H1 (cell line): ENCODE measurements around the gene TUBB4B. TPM values are rescaled to one million over a fixed set of nuclear protein-coding genes. Genes with fewer than 3 reads are reported as not detected.
A peak's percentile ranks its signal among the peaks of the same experiment; 100 is the strongest.

ENCODE experiments used
- CTCF ChIA-PET: fragments of 300-600 bp; sonication (Branson Sonifier 250); formaldehyde crosslinking; loops from one replicate; lab custom pipeline; 2021; ENCODE audit not compliant: partially characterized antibody; lab: Charles Lee
- POLR2A ChIA-PET: fragments of 300-600 bp; sonication (Branson Sonifier 250); formaldehyde crosslinking; loops from one replicate; lab custom pipeline; 2021; ENCODE audit warnings: inconsistent platforms; ENCODE audit not compliant: partially characterized antibody; lab: Charles Lee
- DNase-seq, 2 experiments: peaks; one replicate each; pipeline versions ENCODE4 v3.0.0 to v3.0.0-alpha.2; 2010 to 2022; ENCODE audit warnings: low spot score in 2 of 2, low read depth in 1 of 2, mixed read lengths in 1 of 2
- FAIRE-seq: peaks from 2 replicates; lab custom pipeline; 2011; peaks lifted over from hg19 to GRCh38; lab: Jason Lieb, UNC
- H2AFZ ChIP-seq: 2 replicates; pipeline ENCODE4 v1.8.1; 2012; ENCODE audit warnings: low read length, inconsistent platforms
- H2AK5ac ChIP-seq: 2 replicates; pipeline ENCODE4 v1.6.1; 2013; ENCODE audit warnings: low read depth, low read length
- H2BK120ac ChIP-seq: replicated peaks from 2 replicates; pipeline ENCODE3; 2013; ENCODE audit warnings: low read depth, low read length, inconsistent platforms
- H2BK12ac ChIP-seq: 2 replicates; pipeline ENCODE4 v1.6.1; 2013; ENCODE audit warnings: low read depth, low read length
- H2BK15ac ChIP-seq: 2 replicates; pipeline ENCODE4 v1.6.1; 2013; ENCODE audit warnings: low read length
- H2BK20ac ChIP-seq: 2 replicates; pipeline ENCODE4 v1.6.1; 2013; ENCODE audit warnings: low read length
- H2BK5ac ChIP-seq: 2 replicates; pipeline ENCODE4 v1.6.1; 2013; ENCODE audit warnings: low read depth, low read length
- H3K14ac ChIP-seq: 2 replicates; pipeline ENCODE4 v1.6.1; 2013; ENCODE audit warnings: inconsistent platforms; ENCODE audit not compliant: insufficient read length
- H3K18ac ChIP-seq: 2 replicates; pipeline ENCODE4 v1.6.1; 2013; ENCODE audit warnings: low read length; ENCODE audit errors: extremely low read depth
- H3K23ac ChIP-seq: 2 replicates; pipeline ENCODE4 v1.6.1; 2013; ENCODE audit warnings: inconsistent platforms; ENCODE audit not compliant: insufficient read length
- H3K23me2 ChIP-seq: 2 replicates; pipeline ENCODE4 v1.6.1; 2013; ENCODE audit warnings: low read depth, low read length
- H3K27ac ChIP-seq: 2 replicates; pipeline ENCODE4 v1.6.1; 2011; ENCODE audit warnings: low read depth, low read length, inconsistent platforms
- H3K27me3 ChIP-seq, 4 experiments: replicated peaks in 1 of 4; 1 replicate in 1 of 4; 2 replicates in 3 of 4; pipeline versions ENCODE4 v1.6.1 to v1.8.1; 2011 to 2013; ENCODE audit warnings: low read length in 3 of 4, mild to moderate bottlenecking in 3 of 4, inconsistent platforms in 2 of 4, mixed read lengths in 2 of 4, moderate library complexity in 1 of 4; ENCODE audit not compliant: control insufficient read depth in 3 of 4, insufficient read depth in 3 of 4; ENCODE audit errors: extremely low read depth in 1 of 4
- H3K36me3 ChIP-seq, 4 experiments: 2 replicates each; pipeline versions ENCODE4 v1.6.1 to v1.8.1; 2011 to 2013; ENCODE audit warnings: mild to moderate bottlenecking in 4 of 4, low read length in 3 of 4, moderate library complexity in 2 of 4, control low read depth in 1 of 4, inconsistent platforms in 1 of 4; ENCODE audit not compliant: insufficient read depth in 4 of 4, control insufficient read depth in 2 of 4
- H3K4ac ChIP-seq: replicated peaks from 2 replicates; pipeline ENCODE3; 2013; ENCODE audit warnings: low read length, low read depth, mixed read lengths, inconsistent platforms; ENCODE audit not compliant: insufficient read length
- H3K4me1 ChIP-seq, 4 experiments: replicated peaks in 1 of 4; 1 replicate in 1 of 4; 2 replicates in 3 of 4; pipeline versions ENCODE4 v1.6.1 to v1.8.1; 2011 to 2013; ENCODE audit warnings: low read length in 3 of 4, inconsistent platforms in 2 of 4, mixed read lengths in 1 of 4; ENCODE audit not compliant: insufficient read depth in 4 of 4, control insufficient read depth in 3 of 4
- H3K4me2 ChIP-seq, 2 experiments: 2 replicates each; pipeline versions ENCODE4 v1.6.1 to v1.8.1; 2011 to 2013; ENCODE audit warnings: low read depth in 2 of 2, low read length in 2 of 2, control low read depth in 1 of 2, inconsistent platforms in 1 of 2, mild to moderate bottlenecking in 1 of 2; ENCODE audit not compliant: insufficient read depth in 1 of 2
- H3K4me3 ChIP-seq, 4 experiments: fragments of 200-600, 300-600 bp in 1 of 4; sonication (generic), shearing (Covaris generic), sonication (Bioruptor Twin) in 1 of 4; 2 replicates each; pipeline versions ENCODE4 v1.5.1 to v1.8.1; 2011 to 2016; ENCODE audit warnings: low read length in 4 of 4, low read depth in 3 of 4, control low read depth in 2 of 4, inconsistent platforms in 2 of 4, mild to moderate bottlenecking in 2 of 4, mixed read lengths in 1 of 4, moderate library complexity in 1 of 4; ENCODE audit not compliant: insufficient read depth in 2 of 4; ENCODE audit errors: extremely low read depth in 1 of 4
- H3K56ac ChIP-seq: replicated peaks from 2 replicates; pipeline ENCODE3; 2013; ENCODE audit warnings: low read depth, mild to moderate bottlenecking, mixed read lengths, low read length, inconsistent platforms; ENCODE audit not compliant: insufficient read length
- H3K79me1 ChIP-seq: 2 replicates; pipeline ENCODE4 v1.6.1; 2013; ENCODE audit warnings: low read depth, low read length, control low read depth
- H3K79me2 ChIP-seq, 2 experiments: 2 replicates each; pipeline versions ENCODE4 v1.6.1 to v1.8.1; 2012 to 2013; ENCODE audit warnings: low read length in 2 of 2, mild to moderate bottlenecking in 2 of 2, inconsistent platforms in 1 of 2; ENCODE audit not compliant: insufficient read depth in 2 of 2, control insufficient read depth in 1 of 2
- H3K9ac ChIP-seq, 4 experiments: replicated peaks in 1 of 4; 1 replicate in 1 of 4; 2 replicates in 3 of 4; pipeline versions ENCODE4 v1.6.1 to v1.8.1; 2011 to 2013; ENCODE audit warnings: low read depth in 3 of 4, low read length in 3 of 4, control low read depth in 2 of 4, mild to moderate bottlenecking in 2 of 4, moderate library complexity in 2 of 4, inconsistent platforms in 1 of 4; ENCODE audit errors: extremely low read depth in 1 of 4
- H3K9me3 ChIP-seq, 2 experiments: 2 replicates each; pipeline versions ENCODE4 v1.6.1 to v1.8.1; 2012 to 2013; ENCODE audit warnings: mild to moderate bottlenecking in 2 of 2, moderate library complexity in 2 of 2, control low read depth in 1 of 2, inconsistent platforms in 1 of 2, low read depth in 1 of 2, low read length in 1 of 2, mixed read lengths in 1 of 2; ENCODE audit not compliant: insufficient read depth in 2 of 2
- H4K20me1 ChIP-seq, 2 experiments: replicated peaks in 1 of 2; 2 replicates each; pipeline versions ENCODE3 to v1.8.1; 2011 to 2013; ENCODE audit warnings: inconsistent platforms in 2 of 2, low read length in 2 of 2, mild to moderate bottlenecking in 1 of 2; ENCODE audit not compliant: insufficient read depth in 2 of 2, control insufficient read depth in 1 of 2
- H4K5ac ChIP-seq: 2 replicates; pipeline ENCODE4 v1.6.1; 2013; ENCODE audit warnings: low read length, low read depth, mixed read lengths, inconsistent platforms; ENCODE audit not compliant: insufficient read length
- H4K8ac ChIP-seq: 2 replicates; pipeline ENCODE4 v1.8.0; 2013; ENCODE audit warnings: mild to moderate bottlenecking, moderate library complexity, low read length, inconsistent platforms; ENCODE audit not compliant: insufficient read depth; ENCODE audit errors: extremely low read depth
- H4K91ac ChIP-seq: replicated peaks from 2 replicates; pipeline ENCODE3; 2013; ENCODE audit warnings: low read length, mixed read lengths, inconsistent platforms; ENCODE audit not compliant: insufficient read length
- JUND ChIP-seq: IDR thresholded peaks from 2 replicates; pipeline ENCODE4 v1.6.1; 2011; ENCODE audit warnings: mild to moderate bottlenecking, improper control_type of control experiment, low read length
- KDM4A ChIP-seq: IDR thresholded peaks from one replicate; pipeline ENCODE4 v1.7.1; 2012; ENCODE audit warnings: low read depth, mild to moderate bottlenecking, moderate library complexity, low read length, inconsistent platforms; ENCODE audit not compliant: severe bottlenecking
- NANOG ChIP-seq: IDR thresholded peaks from 2 replicates; pipeline ENCODE4 v1.6.1; 2011; ENCODE audit warnings: low read length, low read depth, mild to moderate bottlenecking, inconsistent platforms; ENCODE audit not compliant: insufficient read depth, poor library complexity, severe bottlenecking
- WGBS, 2 experiments: shearing (Covaris generic) in 1 of 2; methylation state at CpG; one replicate each; pipeline versions ENCODE4 v1.1.6 to v1.1.7; 2013 to 2015; ENCODE audit warnings: low lambda C conversion rate in 2 of 2, mixed read lengths in 2 of 2, inconsistent platforms in 1 of 2, low coverage in 1 of 2, missing lambda C conversion rate in 1 of 2; ENCODE audit not compliant: insufficient replicate concordance in 2 of 2, insufficient coverage in 1 of 2, insufficient read length in 1 of 2; ENCODE audit errors: extremely low coverage in 1 of 2, missing lambda C conversion rate in 1 of 2; 5-methylcytosine and 5-hydroxymethylcytosine counted together
- polyA plus RNA-seq, 7 experiments: library from polyadenylated mRNA; depleted of rRNA in 3 of 7; stranded (reverse) in 5 of 7; unstranded in 2 of 7; fragments of >200 nt in 5 of 7; fragments of 200-250 nt in 2 of 7; gene quantifications; 1 replicate in 5 of 7; 2 replicates in 1 of 7; 4 replicates in 1 of 7; pipeline versions ENCODE4 v1.2.1 to v1.2.3, GENCODE V29; 2011 to 2013; ENCODE audit warnings: missing spikeins in 2 of 7, mixed read lengths in 2 of 7
- total RNA-seq: library from RNA; stranded (reverse); fragmentation: NEBNext Ultra II Directional; extraction: Animal tissue kit (Norgen Biotek cat#: 25700); gene quantifications from 2 replicates; pipeline ENCODE4 v1.2.1, GENCODE V29; 2021

TUBB4B gene
- total and polyA plus RNA-seq, 2 of the 8 experiments (the other 6 are each of a cell fraction or from before 2014, with no cell fraction given): 280 to 307 TPM

DNA sequence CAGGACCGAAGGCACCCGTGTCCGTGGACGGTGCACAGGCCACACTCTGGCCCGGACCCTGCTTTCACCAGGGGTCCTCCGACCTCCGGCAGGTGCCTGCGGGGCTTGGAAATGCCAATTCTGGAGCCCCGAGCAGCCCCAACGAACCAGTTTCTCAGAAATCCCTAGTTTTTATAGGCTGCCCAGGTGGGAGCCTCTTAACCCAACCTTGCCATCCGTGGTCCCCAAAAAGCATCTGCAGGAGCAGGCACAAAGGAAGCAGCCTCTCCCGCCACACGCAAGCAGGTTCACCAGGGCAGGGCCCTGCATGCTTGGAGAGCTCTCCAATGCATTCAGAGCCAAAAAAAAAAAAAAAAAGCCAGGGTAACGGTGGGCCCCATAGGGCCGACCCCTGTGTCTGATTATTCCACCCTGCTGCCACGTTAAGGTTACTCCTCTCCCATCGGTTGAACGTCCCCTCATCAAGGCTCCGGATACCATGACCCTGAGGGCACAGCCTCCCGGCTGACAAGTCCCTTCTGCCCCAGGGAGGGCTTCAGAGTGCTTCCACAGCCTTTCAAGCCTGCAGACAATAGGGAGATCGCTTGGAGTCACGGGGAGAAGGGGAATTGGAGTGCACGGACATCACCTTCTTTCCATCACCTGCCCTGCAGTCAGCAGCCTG lies 39.8 kb upstream of the TUBB4B start:
- Histone ChIP-seq H3K18ac (peak overlapping the region; percentile 99), H3K4me3 (peak overlapping the region; percentile 64 to 78 (median 69)), H3K9ac (peak overlapping the region; percentile 35 to 71 (median 54); a peak in 6 of 7 replicates), H4K5ac (peak overlapping the region; percentile 100), H3K79me1 (peaks cover 25% of the 10 kb centered on the region), H3K23me2 (peaks cover 18% of the 10 kb centered on the region), H2BK5ac (peak overlapping the region; percentile 98), H4K91ac (peak overlapping the region; percentile 99), H3K4me2 (peak overlapping the region; percentile 74 to 88), H3K36me3 (no peaks in the 10 kb centered on the region), H2BK15ac (no peak overlapping the region), H2BK120ac (peak overlapping the region; percentile 54), H3K4me1 (peaks cover 10 to 28% (median 19%) of the 10 kb centered on the region in 4 experiments), H4K20me1 (peaks cover 0 to 22% of the 10 kb centered on the region in 2 experiments), H3K56ac (peak overlapping the region; percentile 77), H2AK5ac (no peak overlapping the region), H3K14ac (no peak overlapping the region), H2BK12ac (no peak overlapping the region), H3K4ac (peak overlapping the region; percentile 91), H3K23ac (no peak overlapping the region), H3K27ac (no peak overlapping the region; the same call in 1 of the 2 replicates), H2BK20ac (no peak overlapping the region), H4K8ac (peak overlapping the region; percentile 86), H3K9me3 (no peaks in the 10 kb centered on the region), H2AFZ (no peak overlapping the region), H3K27me3 (no peaks in the 10 kb centered on the region), H3K79me2 (peaks cover 0 to 50% of the 10 kb centered on the region in 2 experiments; a peak in 3 of 4 replicates)
- TF ChIP-seq NANOG: no peak
- no peak for TF ChIP-seq JUND
- TF ChIP-seq KDM4A: peak; percentile 3
- 35% methylated on average over 22 of the region's 23 CpGs; no CpG with 5 or more reads in 1 of the 2 experiments for WGBS, 2 experiments
- DNase-seq (peak in 1 of 2 experiments; percentile 49), FAIRE-seq (no peak)
- POLR2A ChIA-PET: interaction anchor here (0.6 to 69.9 kb wide), 16 partner anchors 11 to 219 kb away, joined by 3 to 1462 read pairs (median 4); partner anchors contain the start of genes ANAPC2, CYSRT1, MAN1B1 and NELFB
- CTCF ChIA-PET: interaction anchor here (0.6 to 4.4 kb wide), 11 partner anchors 9 to 155 kb away, joined by 3 to 19 read pairs (median 4); partner anchors contain the start of genes NPDC1 and RNF224
